HEK293 (cell line): ENCODE measurements around the gene MUC7.

Source experiments
- CTCF ChIA-PET: fragments of 350-600 bp; formaldehyde crosslinking; extraction: SDS; loops from one replicate; lab custom pipeline; 2021; ENCODE audit warnings: antibody characterized with exemption; lab: Yijun Ruan, JAX
- POLR2A ChIA-PET: fragments of 300-600 bp; formaldehyde crosslinking; extraction: SDS; loops from one replicate; lab custom pipeline; 2020; ENCODE audit warnings: antibody characterized with exemption, inconsistent platforms; lab: Yijun Ruan, JAX
- H3K27ac ChIP-seq: fragments of 200-500 bp; sonication (Bioruptor generic); 2 replicates; pipeline ENCODE4 v1.5.1; 2014; ENCODE audit warnings: low read depth, low read length, control low read depth, inconsistent platforms; ENCODE audit errors: extremely low read depth
- H3K36me3 ChIP-seq, 2 experiments: fragments of 200-500 bp in 1 of 2; sonication (Bioruptor generic) in 1 of 2; 1 replicate in 1 of 2; 2 replicates in 1 of 2; pipeline ENCODE4 v1.5.1; 2014 to 2017; ENCODE audit warnings: inconsistent platforms in 2 of 2, low read length in 2 of 2; ENCODE audit not compliant: control insufficient read depth in 2 of 2, insufficient read depth in 1 of 2
- H3K4me1 ChIP-seq: fragments of 200-500 bp; sonication (Bioruptor generic); 2 replicates; pipeline ENCODE4 v1.5.1; 2014; ENCODE audit warnings: mild to moderate bottlenecking, low read length, inconsistent platforms; ENCODE audit not compliant: control insufficient read depth, insufficient read depth
- H3K4me3 ChIP-seq: 2 replicates; pipeline ENCODE4 v1.5.1; 2011; ENCODE audit warnings: low read depth, mild to moderate bottlenecking, control low read depth, low read length, moderate library complexity
- H3K9me3 ChIP-seq: fragments of 200-500 bp; sonication (Bioruptor generic); 2 replicates; pipeline ENCODE4 v1.5.1; 2014; ENCODE audit warnings: low read depth, low read length, inconsistent platforms; ENCODE audit not compliant: control insufficient read depth, insufficient read depth
- OSR2 ChIP-seq: fragments of 450-650 bp; formaldehyde crosslinking; IDR thresholded peaks from 2 replicates; pipeline ENCODE4 v1.5.1; 2016; ENCODE audit warnings: missing biosample characterization, missing genetic modification characterization
- WT1 ChIP-seq: fragments of 450-650 bp; formaldehyde crosslinking; IDR thresholded peaks from 2 replicates; pipeline ENCODE4 v1.5.1; 2016; ENCODE audit warnings: missing biosample characterization, missing genetic modification characterization
- ZNF239 ChIP-seq: fragments of 450-650 bp; formaldehyde crosslinking; IDR thresholded peaks from 2 replicates; pipeline ENCODE4 v1.5.1; 2016; ENCODE audit warnings: missing biosample characterization, missing genetic modification characterization
- ZNF302 ChIP-seq: fragments of 450-650 bp; formaldehyde crosslinking; IDR thresholded peaks from 2 replicates; pipeline ENCODE4 v1.5.1; 2016; ENCODE audit warnings: missing biosample characterization, missing genetic modification characterization, low read depth
- ZNF548 ChIP-seq: fragments of 450-650 bp; formaldehyde crosslinking; IDR thresholded peaks from 2 replicates; pipeline ENCODE4 v1.5.1; 2016; ENCODE audit warnings: missing biosample characterization, missing genetic modification characterization
- TF ChIP-seq, protein P1 (sequence below): fragments of 450-650 bp; formaldehyde crosslinking; conservative IDR thresholded peaks from 2 replicates; pipeline ENCODE4 v1.5.1; 2016; ENCODE audit warnings: low read depth, missing biosample characterization, missing genetic modification characterization
- TF ChIP-seq, protein P2 (sequence below): sonication (generic); formaldehyde crosslinking; IDR thresholded peaks from 2 replicates; pipeline ENCODE4 v1.8.1; 2022; ENCODE audit warnings: mild to moderate bottlenecking, moderate library complexity, missing genetic modification reagents
- TF ChIP-seq, protein P3 (sequence below): fragments of 450-650 bp; formaldehyde crosslinking; IDR thresholded peaks from 2 replicates; pipeline ENCODE4 v1.5.1; 2016; ENCODE audit warnings: missing biosample characterization, missing genetic modification characterization
- TF ChIP-seq, protein P4 (sequence below): fragments of 450-650 bp; formaldehyde crosslinking; IDR thresholded peaks from 2 replicates; pipeline ENCODE4 v1.5.1; 2017; ENCODE audit warnings: missing biosample characterization, missing genetic modification characterization
- TF ChIP-seq, protein P5 (sequence below): fragments of 450-650 bp; formaldehyde crosslinking; IDR thresholded peaks from 2 replicates; pipeline ENCODE4 v1.5.1; 2016; ENCODE audit warnings: missing biosample characterization, missing genetic modification characterization
- TF ChIP-seq, protein P6 (sequence below): fragments of 450-650 bp; formaldehyde crosslinking; IDR thresholded peaks from 2 replicates; pipeline ENCODE4 v1.5.1; 2016; ENCODE audit warnings: missing biosample characterization, missing genetic modification characterization

MUC7 gene

DNA sequence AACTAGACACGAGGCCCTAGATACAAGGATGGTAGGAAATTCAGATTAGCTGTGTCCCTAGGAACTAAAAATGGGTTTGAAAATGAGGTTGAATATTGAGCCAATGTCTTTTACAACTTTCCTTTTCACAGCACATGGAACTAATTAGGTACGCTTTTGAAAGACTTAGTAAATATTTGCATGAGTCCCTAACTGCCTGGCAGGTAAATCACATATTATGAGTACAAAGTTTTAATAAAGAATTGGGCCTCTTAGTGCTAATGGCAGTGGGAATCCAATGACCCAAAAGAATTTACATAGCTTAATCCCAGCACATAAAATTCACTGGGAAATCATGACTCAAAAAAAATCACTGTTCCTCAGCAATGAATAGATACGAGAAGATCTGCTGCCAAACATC lies 16.8 kb downstream of the MUC7 start:
- TF ChIP-seq, protein P1, sequence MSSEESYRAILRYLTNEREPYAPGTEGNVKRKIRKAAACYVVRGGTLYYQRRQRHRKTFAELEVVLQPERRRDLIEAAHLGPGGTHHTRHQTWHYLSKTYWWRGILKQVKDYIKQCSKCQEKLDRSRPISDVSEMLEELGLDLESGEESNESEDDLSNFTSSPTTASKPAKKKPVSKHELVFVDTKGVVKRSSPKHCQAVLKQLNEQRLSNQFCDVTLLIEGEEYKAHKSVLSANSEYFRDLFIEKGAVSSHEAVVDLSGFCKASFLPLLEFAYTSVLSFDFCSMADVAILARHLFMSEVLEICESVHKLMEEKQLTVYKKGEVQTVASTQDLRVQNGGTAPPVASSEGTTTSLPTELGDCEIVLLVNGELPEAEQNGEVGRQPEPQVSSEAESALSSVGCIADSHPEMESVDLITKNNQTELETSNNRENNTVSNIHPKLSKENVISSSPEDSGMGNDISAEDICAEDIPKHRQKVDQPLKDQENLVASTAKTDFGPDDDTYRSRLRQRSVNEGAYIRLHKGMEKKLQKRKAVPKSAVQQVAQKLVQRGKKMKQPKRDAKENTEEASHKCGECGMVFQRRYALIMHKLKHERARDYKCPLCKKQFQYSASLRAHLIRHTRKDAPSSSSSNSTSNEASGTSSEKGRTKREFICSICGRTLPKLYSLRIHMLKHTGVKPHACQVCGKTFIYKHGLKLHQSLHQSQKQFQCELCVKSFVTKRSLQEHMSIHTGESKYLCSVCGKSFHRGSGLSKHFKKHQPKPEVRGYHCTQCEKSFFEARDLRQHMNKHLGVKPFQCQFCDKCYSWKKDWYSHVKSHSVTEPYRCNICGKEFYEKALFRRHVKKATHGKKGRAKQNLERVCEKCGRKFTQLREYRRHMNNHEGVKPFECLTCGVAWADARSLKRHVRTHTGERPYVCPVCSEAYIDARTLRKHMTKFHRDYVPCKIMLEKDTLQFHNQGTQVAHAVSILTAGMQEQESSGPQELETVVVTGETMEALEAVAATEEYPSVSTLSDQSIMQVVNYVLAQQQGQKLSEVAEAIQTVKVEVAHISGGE (tag by site-specific recombination): no peak
- TF ChIP-seq, protein P2, sequence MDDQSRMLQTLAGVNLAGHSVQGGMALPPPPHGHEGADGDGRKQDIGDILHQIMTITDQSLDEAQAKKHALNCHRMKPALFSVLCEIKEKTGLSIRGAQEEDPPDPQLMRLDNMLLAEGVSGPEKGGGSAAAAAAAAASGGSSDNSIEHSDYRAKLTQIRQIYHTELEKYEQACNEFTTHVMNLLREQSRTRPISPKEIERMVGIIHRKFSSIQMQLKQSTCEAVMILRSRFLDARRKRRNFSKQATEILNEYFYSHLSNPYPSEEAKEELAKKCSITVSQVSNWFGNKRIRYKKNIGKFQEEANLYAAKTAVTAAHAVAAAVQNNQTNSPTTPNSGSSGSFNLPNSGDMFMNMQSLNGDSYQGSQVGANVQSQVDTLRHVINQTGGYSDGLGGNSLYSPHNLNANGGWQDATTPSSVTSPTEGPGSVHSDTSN: no peak
- no peak for TF ChIP-seq OSR2 (tag by site-specific recombination)
- no peak for TF ChIP-seq ZNF302 (tag by site-specific recombination)
- no peak for TF ChIP-seq ZNF239 (tag by site-specific recombination)
- no peak for TF ChIP-seq ZNF548 (tag by site-specific recombination)
- TF ChIP-seq, protein P3, sequence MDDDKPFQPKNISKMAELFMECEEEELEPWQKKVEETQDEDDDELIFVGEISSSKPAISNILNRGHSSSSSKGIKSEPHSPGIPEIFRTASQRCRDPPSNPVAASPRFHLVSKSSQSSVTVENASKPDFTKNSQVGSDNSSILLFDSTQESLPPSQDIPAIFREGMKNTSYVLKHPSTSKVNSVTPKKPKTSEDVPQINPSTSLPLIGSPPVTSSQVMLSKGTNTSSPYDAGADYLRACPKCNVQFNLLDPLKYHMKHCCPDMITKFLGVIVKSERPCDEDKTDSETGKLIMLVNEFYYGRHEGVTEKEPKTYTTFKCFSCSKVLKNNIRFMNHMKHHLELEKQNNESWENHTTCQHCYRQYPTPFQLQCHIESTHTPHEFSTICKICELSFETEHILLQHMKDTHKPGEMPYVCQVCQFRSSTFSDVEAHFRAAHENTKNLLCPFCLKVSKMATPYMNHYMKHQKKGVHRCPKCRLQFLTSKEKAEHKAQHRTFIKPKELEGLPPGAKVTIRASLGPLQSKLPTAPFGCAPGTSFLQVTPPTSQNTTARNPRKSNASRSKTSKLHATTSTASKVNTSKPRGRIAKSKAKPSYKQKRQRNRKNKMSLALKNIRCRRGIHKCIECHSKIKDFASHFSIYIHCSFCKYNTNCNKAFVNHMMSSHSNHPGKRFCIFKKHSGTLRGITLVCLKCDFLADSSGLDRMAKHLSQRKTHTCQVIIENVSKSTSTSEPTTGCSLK (tag by site-specific recombination): no peak
- TF ChIP-seq WT1 (tag by site-specific recombination): no peak
- TF ChIP-seq, protein P4, sequence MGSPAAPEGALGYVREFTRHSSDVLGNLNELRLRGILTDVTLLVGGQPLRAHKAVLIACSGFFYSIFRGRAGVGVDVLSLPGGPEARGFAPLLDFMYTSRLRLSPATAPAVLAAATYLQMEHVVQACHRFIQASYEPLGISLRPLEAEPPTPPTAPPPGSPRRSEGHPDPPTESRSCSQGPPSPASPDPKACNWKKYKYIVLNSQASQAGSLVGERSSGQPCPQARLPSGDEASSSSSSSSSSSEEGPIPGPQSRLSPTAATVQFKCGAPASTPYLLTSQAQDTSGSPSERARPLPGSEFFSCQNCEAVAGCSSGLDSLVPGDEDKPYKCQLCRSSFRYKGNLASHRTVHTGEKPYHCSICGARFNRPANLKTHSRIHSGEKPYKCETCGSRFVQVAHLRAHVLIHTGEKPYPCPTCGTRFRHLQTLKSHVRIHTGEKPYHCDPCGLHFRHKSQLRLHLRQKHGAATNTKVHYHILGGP (tag by site-specific recombination): no peak
- TF ChIP-seq, protein P5, sequence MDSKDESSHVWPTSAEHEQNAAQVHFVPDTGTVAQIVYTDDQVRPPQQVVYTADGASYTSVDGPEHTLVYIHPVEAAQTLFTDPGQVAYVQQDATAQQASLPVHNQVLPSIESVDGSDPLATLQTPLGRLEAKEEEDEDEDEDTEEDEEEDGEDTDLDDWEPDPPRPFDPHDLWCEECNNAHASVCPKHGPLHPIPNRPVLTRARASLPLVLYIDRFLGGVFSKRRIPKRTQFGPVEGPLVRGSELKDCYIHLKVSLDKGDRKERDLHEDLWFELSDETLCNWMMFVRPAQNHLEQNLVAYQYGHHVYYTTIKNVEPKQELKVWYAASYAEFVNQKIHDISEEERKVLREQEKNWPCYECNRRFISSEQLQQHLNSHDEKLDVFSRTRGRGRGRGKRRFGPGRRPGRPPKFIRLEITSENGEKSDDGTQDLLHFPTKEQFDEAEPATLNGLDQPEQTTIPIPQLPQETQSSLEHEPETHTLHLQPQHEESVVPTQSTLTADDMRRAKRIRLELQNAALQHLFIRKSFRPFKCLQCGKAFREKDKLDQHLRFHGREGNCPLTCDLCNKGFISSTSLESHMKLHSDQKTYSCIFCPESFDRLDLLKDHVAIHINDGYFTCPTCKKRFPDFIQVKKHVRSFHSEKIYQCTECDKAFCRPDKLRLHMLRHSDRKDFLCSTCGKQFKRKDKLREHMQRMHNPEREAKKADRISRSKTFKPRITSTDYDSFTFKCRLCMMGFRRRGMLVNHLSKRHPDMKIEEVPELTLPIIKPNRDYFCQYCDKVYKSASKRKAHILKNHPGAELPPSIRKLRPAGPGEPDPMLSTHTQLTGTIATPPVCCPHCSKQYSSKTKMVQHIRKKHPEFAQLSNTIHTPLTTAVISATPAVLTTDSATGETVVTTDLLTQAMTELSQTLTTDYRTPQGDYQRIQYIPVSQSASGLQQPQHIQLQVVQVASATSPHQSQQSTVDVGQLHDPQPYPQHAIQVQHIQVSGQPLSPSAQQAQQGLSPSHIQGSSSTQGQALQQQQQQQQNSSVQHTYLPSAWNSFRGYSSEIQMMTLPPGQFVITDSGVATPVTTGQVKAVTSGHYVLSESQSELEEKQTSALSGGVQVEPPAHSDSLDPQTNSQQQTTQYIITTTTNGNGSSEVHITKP (tag by site-specific recombination): no peak
- TF ChIP-seq, protein P6, sequence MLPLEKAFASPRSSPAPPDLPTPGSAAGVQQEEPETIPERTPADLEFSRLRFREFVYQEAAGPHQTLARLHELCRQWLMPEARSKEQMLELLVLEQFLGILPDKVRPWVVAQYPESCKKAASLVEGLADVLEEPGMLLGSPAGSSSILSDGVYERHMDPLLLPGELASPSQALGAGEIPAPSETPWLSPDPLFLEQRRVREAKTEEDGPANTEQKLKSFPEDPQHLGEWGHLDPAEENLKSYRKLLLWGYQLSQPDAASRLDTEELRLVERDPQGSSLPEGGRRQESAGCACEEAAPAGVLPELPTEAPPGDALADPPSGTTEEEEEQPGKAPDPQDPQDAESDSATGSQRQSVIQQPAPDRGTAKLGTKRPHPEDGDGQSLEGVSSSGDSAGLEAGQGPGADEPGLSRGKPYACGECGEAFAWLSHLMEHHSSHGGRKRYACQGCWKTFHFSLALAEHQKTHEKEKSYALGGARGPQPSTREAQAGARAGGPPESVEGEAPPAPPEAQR (tag by site-specific recombination): no peak
- Histone ChIP-seq H3K9me3 (no peaks in the 10 kb centered on the region), H3K4me3 (no peak overlapping the region), H3K36me3 (no peaks in the 10 kb centered on the region), H3K4me1 (no peaks in the 10 kb centered on the region), H3K27ac (no peak overlapping the region)
- POLR2A ChIA-PET: no interaction called here
- CTCF ChIA-PET: interaction anchor here (0.6 kb wide), 1 partner anchor 27 kb away, joined by 3 read pairs; no protein-coding TSS in a partner anchor
